K562 (cell line): ENCODE results near the gene MRPL55. TPM values are rescaled to one million over a fixed set of nuclear protein-coding genes. Genes with fewer than 3 reads are reported as not detected.

Source experiments
- MYC ChIP-seq, 2 experiments: fragments of 250-450 bp in 1 of 2; sonication (Bioruptor Pico) in 1 of 2; IDR thresholded peaks; 2 replicates each; pipeline versions ENCODE4 v1.5.1 to v1.6.1; 2012 to 2021; ENCODE audit warnings: low read depth in 2 of 2, borderline replicate concordance in 1 of 2, improper control_type of control experiment in 1 of 2, low read length in 1 of 2, mild to moderate bottlenecking in 1 of 2, moderate library complexity in 1 of 2
- NRF1 ChIP-seq, 2 experiments: fragments of 450-650 bp; IDR thresholded peaks in 1 of 2; conservative IDR thresholded peaks in 1 of 2; 2 replicates each; pipeline ENCODE4 v1.6.1; 2014; ENCODE audit warnings: mild to moderate bottlenecking in 2 of 2
- SMARCE1 ChIP-seq: fragments of 450-650 bp; IDR thresholded peaks from 2 replicates; pipeline ENCODE4 v1.7.1; 2016; ENCODE audit warnings: mild to moderate bottlenecking
- TBP ChIP-seq: optimal IDR thresholded peaks from 2 replicates; pipeline ENCODE3; 2011; ENCODE audit warnings: low read depth, low read length, improper control_type of control experiment
- TEAD1 ChIP-seq, 2 experiments: fragments of 450-650 bp in 1 of 2; sonication (generic) in 1 of 2; formaldehyde crosslinking; IDR thresholded peaks; 2 replicates each; pipeline versions ENCODE4 v1.4.0 to v1.8.0; 2020 to 2022; ENCODE audit warnings: mild to moderate bottlenecking in 2 of 2, missing genetic modification reagents in 1 of 2
- YBX1 ChIP-seq: fragments of 450-650 bp; IDR thresholded peaks from 2 replicates; pipeline ENCODE4 v1.7.1; 2016; ENCODE audit warnings: mild to moderate bottlenecking
- ZNF668 ChIP-seq: fragments of 250-450 bp; sonication (Bioruptor Pico); IDR thresholded peaks from 2 replicates; pipeline ENCODE4 v1.8.0; 2022; ENCODE audit warnings: mild to moderate bottlenecking, inconsistent platforms
- polyA plus RNA-seq, 8 experiments: library from polyadenylated mRNA; depleted of rRNA in 4 of 8; stranded (reverse) in 5 of 8; unstranded in 3 of 8; fragments of >200 nt; fragmentation: Nextera tagmentation in 2 of 8; fragmentation: Illumina TruSeq in 1 of 8; extraction: Ambion mirVana in 2 of 8; extraction: Trizol in 1 of 8; gene quantifications; 2 replicates each; pipeline versions ENCODE4 v1.2.1 to v1.2.3, GENCODE V29; 2011 to 2014; ENCODE audit warnings: inconsistent platforms in 1 of 8, missing spikeins in 1 of 8
- total RNA-seq, 7 experiments: library from RNA; depleted of rRNA in 6 of 7; stranded (reverse); fragments of >200 nt in 6 of 7; fragmentation: Illumina TruSeq in 2 of 7; extraction: Trizol in 2 of 7; gene quantifications; 2 replicates each; pipeline versions ENCODE4 v1.2.1 to v1.2.3, GENCODE V29; 2011 to 2021; ENCODE audit warnings: low replicate concordance in 1 of 7
- TF ChIP-seq, protein P1 (sequence below): fragments of 450-650 bp; IDR thresholded peaks from 2 replicates; pipeline ENCODE4 v1.6.1; 2016; ENCODE audit warnings: low read depth
- TF ChIP-seq, protein P2 (sequence below): conservative IDR thresholded peaks from 2 replicates; pipeline ENCODE4 v1.6.1; 2011; ENCODE audit warnings: low read depth, mild to moderate bottlenecking, low read length; ENCODE audit not compliant: control insufficient read depth
- TF ChIP-seq, protein P3 (sequence below): sonication (generic); formaldehyde crosslinking; IDR thresholded peaks from 2 replicates; pipeline ENCODE4 v1.9.0; 2022; ENCODE audit warnings: mild to moderate bottlenecking, missing genetic modification reagents
- TF ChIP-seq, protein P4 (sequence below): fragments of 450-650 bp; IDR thresholded peaks from 2 replicates; pipeline ENCODE4 v1.6.1; 2017; ENCODE audit warnings: antibody characterized with exemption, mild to moderate bottlenecking

The MRPL55 gene
- total and polyA plus RNA-seq, 9 of the 15 experiments (the other 6 are each of a cell fraction or from before 2014, with no cell fraction given), result 34.9 to 228 (median 81.0) TPM

DNA sequence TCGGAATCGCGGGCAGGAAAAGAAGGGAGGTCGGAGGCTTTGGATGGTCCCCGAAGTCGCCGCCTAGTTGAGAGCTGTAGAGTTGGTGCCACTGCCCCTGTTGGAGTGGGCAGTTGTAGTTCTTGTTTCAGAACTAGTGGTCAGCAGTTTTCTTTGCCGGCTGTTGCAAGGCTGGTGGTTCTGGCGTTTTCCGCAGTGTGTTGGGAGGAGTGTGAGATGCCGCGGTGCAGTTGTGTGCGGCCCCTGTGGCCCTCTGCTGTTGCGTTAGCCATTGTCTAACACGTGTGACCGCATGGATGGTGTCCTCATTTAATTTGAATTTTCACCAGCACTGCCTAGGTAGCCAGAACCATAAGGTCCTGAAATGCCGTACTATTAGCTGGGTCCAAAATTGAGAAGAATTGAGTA is 25.2 kb downstream of the MRPL55 start (continued):
- TF ChIP-seq, protein P1, sequence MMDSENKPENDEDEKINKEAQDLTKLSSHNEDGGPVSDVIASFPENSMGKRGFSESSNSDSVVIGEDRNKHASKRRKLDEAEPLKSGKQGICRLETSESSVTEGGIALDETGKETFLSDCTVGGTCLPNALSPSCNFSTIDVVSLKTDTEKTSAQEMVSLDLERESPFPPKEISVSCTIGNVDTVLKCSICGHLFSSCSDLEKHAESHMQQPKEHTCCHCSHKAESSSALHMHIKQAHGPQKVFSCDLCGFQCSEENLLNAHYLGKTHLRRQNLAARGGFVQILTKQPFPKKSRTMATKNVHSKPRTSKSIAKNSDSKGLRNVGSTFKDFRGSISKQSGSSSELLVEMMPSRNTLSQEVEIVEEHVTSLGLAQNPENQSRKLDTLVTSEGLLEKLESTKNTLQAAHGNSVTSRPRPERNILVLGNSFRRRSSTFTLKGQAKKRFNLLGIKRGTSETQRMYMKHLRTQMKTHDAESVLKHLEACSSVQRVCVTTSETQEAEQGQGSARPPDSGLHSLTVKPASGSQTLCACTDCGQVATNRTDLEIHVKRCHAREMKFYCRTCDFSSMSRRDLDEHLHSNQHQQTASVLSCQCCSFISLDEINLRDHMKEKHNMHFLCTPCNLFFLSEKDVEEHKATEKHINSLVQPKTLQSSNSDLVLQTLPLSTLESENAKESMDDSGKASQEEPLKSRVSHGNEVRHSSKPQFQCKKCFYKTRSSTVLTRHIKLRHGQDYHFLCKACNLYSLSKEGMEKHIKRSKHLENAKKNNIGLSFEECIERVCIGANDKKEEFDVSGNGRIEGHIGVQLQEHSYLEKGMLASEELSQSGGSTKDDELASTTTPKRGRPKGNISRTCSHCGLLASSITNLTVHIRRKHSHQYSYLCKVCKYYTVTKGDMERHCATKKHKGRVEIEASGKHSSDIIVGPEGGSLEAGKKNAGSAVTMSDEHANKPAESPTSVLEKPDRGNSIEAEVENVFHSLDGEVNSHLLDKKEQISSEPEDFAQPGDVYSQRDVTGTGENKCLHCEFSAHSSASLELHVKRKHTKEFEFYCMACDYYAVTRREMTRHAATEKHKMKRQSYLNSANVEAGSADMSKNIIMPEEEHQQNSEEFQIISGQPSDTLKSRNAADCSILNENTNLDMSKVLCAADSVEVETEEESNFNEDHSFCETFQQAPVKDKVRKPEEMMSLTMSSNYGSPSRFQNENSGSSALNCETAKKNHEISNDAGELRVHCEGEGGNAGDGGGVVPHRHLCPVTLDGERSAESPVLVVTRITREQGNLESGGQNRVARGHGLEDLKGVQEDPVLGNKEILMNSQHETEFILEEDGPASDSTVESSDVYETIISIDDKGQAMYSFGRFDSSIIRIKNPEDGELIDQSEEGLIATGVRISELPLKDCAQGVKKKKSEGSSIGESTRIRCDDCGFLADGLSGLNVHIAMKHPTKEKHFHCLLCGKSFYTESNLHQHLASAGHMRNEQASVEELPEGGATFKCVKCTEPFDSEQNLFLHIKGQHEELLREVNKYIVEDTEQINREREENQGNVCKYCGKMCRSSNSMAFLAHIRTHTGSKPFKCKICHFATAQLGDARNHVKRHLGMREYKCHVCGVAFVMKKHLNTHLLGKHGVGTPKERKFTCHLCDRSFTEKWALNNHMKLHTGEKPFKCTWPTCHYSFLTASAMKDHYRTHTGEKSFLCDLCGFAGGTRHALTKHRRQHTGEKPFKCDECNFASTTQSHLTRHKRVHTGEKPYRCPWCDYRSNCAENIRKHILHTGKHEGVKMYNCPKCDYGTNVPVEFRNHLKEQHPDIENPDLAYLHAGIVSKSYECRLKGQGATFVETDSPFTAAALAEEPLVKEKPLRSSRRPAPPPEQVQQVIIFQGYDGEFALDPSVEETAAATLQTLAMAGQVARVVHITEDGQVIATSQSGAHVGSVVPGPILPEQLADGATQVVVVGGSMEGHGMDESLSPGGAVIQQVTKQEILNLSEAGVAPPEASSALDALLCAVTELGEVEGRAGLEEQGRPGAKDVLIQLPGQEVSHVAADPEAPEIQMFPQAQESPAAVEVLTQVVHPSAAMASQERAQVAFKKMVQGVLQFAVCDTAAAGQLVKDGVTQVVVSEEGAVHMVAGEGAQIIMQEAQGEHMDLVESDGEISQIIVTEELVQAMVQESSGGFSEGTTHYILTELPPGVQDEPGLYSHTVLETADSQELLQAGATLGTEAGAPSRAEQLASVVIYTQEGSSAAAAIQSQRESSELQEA, result 0 out of 2 replicates have a peak, but pooled peaks have one; percentile 27
- TF ChIP-seq MYC (IDR thresholded peaks at IDR 0.05; ENCODE audit: low read depth, low read length), result peak; percentile 52; the same call in 1 of the 2 replicates
- peak; percentile 80; the same call in 1 of the 2 replicates for TF ChIP-seq MYC (CRISPR knock-in tag; IDR thresholded peaks at IDR 0.05; ENCODE audit: borderline replicate concordance, low read depth)
- TF ChIP-seq, protein P2, sequence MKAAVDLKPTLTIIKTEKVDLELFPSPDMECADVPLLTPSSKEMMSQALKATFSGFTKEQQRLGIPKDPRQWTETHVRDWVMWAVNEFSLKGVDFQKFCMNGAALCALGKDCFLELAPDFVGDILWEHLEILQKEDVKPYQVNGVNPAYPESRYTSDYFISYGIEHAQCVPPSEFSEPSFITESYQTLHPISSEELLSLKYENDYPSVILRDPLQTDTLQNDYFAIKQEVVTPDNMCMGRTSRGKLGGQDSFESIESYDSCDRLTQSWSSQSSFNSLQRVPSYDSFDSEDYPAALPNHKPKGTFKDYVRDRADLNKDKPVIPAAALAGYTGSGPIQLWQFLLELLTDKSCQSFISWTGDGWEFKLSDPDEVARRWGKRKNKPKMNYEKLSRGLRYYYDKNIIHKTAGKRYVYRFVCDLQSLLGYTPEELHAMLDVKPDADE, result 0 out of 2 replicates have a peak, but pooled peaks have one; percentile 40
- TF ChIP-seq, protein P3, sequence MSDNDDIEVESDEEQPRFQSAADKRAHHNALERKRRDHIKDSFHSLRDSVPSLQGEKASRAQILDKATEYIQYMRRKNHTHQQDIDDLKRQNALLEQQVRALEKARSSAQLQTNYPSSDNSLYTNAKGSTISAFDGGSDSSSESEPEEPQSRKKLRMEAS (CRISPR knock-in tag), result peak; percentile 82
- TF ChIP-seq, protein P4, sequence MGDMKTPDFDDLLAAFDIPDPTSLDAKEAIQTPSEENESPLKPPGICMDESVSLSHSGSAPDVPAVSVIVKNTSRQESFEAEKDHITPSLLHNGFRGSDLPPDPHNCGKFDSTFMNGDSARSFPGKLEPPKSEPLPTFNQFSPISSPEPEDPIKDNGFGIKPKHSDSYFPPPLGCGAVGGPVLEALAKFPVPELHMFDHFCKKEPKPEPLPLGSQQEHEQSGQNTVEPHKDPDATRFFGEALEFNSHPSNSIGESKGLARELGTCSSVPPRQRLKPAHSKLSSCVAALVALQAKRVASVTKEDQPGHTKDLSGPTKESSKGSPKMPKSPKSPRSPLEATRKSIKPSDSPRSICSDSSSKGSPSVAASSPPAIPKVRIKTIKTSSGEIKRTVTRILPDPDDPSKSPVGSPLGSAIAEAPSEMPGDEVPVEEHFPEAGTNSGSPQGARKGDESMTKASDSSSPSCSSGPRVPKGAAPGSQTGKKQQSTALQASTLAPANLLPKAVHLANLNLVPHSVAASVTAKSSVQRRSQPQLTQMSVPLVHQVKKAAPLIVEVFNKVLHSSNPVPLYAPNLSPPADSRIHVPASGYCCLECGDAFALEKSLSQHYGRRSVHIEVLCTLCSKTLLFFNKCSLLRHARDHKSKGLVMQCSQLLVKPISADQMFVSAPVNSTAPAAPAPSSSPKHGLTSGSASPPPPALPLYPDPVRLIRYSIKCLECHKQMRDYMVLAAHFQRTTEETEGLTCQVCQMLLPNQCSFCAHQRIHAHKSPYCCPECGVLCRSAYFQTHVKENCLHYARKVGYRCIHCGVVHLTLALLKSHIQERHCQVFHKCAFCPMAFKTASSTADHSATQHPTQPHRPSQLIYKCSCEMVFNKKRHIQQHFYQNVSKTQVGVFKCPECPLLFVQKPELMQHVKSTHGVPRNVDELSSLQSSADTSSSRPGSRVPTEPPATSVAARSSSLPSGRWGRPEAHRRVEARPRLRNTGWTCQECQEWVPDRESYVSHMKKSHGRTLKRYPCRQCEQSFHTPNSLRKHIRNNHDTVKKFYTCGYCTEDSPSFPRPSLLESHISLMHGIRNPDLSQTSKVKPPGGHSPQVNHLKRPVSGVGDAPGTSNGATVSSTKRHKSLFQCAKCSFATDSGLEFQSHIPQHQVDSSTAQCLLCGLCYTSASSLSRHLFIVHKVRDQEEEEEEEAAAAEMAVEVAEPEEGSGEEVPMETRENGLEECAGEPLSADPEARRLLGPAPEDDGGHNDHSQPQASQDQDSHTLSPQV, result 0 out of 2 replicates have a peak, but pooled peaks have one; percentile 30
- 0 out of 4 replicates have a peak, but pooled peaks of 1 of the 2 experiments have one; percentile 48 for TF ChIP-seq TEAD1 (CRISPR knock-in tag; IDR thresholded peaks at IDR 0.05)
- TF ChIP-seq SMARCE1, result peak; percentile 35; the same call in 1 of the 2 replicates
- peak; percentile 1 for TF ChIP-seq TBP
- TF ChIP-seq NRF1 (conservative IDR thresholded peaks at IDR 0.05 in 1 of 2, IDR thresholded peaks at IDR 0.05 in 1 of 2), result 0 out of 4 replicates have a peak, but pooled peaks of 1 of the 2 experiments have one; percentile 2
- TF ChIP-seq ZNF668, result 0 out of 2 replicates have a peak, but pooled peaks have one; percentile 68
- no peak for TF ChIP-seq YBX1
